HL-60 (cell line): ENCODE results near the gene DNAJB5.

Experiments
- DNase-seq, 2 experiments: peaks; one replicate each; pipeline ENCODE4 v3.0.0-alpha.2; 2010 to 2020; ENCODE audit warnings: low read depth in 1 of 2, low spot score in 1 of 2
- H3K27ac ChIP-seq: fragments of 250-450 bp; sonication (Bioruptor Pico); replicated peaks from 2 replicates; pipeline ENCODE4 v1.5.1; 2020; ENCODE audit warnings: mild to moderate bottlenecking, moderate library complexity
- H3K27me3 ChIP-seq: fragments of 250-450 bp; sonication (Bioruptor Pico); 2 replicates; pipeline ENCODE4 v1.5.1; 2021; ENCODE audit warnings: mild to moderate bottlenecking, moderate library complexity; ENCODE audit not compliant: insufficient read depth, poor library complexity, severe bottlenecking
- H3K4me3 ChIP-seq: replicated peaks from 2 replicates; pipeline ENCODE4 v1.5.1; 2011; ENCODE audit warnings: mild to moderate bottlenecking, control low read depth, low read length; ENCODE audit not compliant: insufficient read depth
- GABPA ChIP-seq: IDR thresholded peaks from 2 replicates; pipeline ENCODE4 v1.6.1; 2012; ENCODE audit warnings: low read depth
- POLR2AphosphoS5 ChIP-seq: IDR thresholded peaks from 2 replicates; pipeline ENCODE4 v1.6.1; 2012; ENCODE audit warnings: low read depth
- SPI1 ChIP-seq: IDR thresholded peaks from 2 replicates; pipeline ENCODE4 v1.6.1; 2012; ENCODE audit warnings: low read depth, mild to moderate bottlenecking, borderline replicate concordance
- TF ChIP-seq, protein P1 (sequence below): IDR thresholded peaks from 2 replicates; pipeline ENCODE4 v1.6.1; 2012; ENCODE audit warnings: low read depth; ENCODE audit not compliant: insufficient replicate concordance
- TF ChIP-seq, protein P2 (sequence below): IDR thresholded peaks from one replicate; pipeline ENCODE4 v1.5.1; 2011; ENCODE audit warnings: low read length, control low read depth, inconsistent platforms; ENCODE audit not compliant: insufficient read depth

The DNAJB5 gene

DNA sequence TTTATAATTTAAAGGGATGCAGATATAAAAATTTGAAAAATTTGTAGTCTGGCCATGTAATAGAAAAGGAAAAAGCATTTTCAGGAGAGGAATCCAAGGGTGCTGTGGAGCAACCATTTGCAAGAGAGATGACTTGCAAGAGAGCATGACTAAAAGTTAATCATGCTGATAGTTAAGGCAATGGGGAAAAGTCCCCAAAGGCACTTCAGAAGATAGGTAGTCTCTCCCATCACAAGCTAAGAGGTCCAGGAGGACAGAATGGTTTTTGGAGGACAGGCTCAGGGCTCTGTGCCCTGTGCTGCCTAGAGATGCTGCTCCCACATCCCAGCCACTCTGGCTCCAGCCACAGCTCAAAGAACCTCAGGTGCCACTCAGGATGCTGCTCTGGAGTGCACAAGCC is 38.8 kb downstream of the DNAJB5 start:
- TF ChIP-seq, protein P1, sequence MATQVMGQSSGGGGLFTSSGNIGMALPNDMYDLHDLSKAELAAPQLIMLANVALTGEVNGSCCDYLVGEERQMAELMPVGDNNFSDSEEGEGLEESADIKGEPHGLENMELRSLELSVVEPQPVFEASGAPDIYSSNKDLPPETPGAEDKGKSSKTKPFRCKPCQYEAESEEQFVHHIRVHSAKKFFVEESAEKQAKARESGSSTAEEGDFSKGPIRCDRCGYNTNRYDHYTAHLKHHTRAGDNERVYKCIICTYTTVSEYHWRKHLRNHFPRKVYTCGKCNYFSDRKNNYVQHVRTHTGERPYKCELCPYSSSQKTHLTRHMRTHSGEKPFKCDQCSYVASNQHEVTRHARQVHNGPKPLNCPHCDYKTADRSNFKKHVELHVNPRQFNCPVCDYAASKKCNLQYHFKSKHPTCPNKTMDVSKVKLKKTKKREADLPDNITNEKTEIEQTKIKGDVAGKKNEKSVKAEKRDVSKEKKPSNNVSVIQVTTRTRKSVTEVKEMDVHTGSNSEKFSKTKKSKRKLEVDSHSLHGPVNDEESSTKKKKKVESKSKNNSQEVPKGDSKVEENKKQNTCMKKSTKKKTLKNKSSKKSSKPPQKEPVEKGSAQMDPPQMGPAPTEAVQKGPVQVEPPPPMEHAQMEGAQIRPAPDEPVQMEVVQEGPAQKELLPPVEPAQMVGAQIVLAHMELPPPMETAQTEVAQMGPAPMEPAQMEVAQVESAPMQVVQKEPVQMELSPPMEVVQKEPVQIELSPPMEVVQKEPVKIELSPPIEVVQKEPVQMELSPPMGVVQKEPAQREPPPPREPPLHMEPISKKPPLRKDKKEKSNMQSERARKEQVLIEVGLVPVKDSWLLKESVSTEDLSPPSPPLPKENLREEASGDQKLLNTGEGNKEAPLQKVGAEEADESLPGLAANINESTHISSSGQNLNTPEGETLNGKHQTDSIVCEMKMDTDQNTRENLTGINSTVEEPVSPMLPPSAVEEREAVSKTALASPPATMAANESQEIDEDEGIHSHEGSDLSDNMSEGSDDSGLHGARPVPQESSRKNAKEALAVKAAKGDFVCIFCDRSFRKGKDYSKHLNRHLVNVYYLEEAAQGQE, result no peak
- TF ChIP-seq POLR2AphosphoS5, result no peak
- no peak for TF ChIP-seq SPI1
- TF ChIP-seq GABPA, result no peak
- TF ChIP-seq, protein P2, sequence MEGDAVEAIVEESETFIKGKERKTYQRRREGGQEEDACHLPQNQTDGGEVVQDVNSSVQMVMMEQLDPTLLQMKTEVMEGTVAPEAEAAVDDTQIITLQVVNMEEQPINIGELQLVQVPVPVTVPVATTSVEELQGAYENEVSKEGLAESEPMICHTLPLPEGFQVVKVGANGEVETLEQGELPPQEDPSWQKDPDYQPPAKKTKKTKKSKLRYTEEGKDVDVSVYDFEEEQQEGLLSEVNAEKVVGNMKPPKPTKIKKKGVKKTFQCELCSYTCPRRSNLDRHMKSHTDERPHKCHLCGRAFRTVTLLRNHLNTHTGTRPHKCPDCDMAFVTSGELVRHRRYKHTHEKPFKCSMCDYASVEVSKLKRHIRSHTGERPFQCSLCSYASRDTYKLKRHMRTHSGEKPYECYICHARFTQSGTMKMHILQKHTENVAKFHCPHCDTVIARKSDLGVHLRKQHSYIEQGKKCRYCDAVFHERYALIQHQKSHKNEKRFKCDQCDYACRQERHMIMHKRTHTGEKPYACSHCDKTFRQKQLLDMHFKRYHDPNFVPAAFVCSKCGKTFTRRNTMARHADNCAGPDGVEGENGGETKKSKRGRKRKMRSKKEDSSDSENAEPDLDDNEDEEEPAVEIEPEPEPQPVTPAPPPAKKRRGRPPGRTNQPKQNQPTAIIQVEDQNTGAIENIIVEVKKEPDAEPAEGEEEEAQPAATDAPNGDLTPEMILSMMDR, result no peak
- DNase-seq, result no peak
- no peaks in the 10 kb centered on the region for H3K27me3 ChIP-seq
- no peak overlapping the region for H3K27ac ChIP-seq
- no peak overlapping the region for H3K4me3 ChIP-seq

DNA sequence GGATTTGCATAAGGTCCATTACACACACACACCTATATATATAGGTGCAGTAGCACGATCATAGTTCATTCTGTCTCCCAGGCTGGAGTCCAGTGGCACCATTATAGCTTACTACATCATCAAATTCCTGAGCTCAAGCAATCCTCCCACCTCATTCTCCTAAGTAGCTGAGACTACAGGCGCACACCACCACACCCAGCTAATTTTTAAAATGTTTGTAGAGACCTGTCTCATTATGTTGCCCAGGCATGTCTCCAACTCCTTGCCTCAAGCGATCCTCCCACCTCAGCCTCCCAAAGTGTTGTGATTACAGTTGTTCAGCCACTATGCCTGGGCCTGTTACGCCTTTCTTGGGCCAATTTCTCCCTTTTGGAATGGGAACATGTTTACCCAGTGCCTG is 39.7 kb downstream of the DNAJB5 start:
- DNase-seq, result no peak

DNA sequence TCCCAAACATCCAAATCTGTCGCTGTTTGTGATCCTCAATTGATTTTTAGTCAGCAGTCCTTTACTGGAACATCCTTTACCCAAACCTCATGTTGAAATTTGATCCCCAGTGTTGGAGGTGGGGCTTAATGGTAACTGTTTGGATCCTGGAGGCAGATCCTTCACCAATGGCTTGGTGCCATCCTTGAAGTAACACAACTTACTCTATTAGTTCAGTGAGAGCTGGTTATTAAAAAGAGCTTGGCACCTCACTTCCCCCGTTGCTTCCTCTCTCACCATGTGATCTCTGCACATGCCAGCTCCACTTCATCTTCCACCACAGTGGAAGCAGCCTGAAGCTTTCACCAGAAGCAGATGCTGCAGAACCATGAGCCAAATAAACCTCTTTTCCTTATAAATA is 40.3 kb downstream of the DNAJB5 start:
- DNase-seq, result no peak
- Histone ChIP-seq H3K4me3 (no peak overlapping the region), H3K27ac (no peak overlapping the region), H3K27me3 (no peaks in the 10 kb centered on the region)
- TF ChIP-seq POLR2AphosphoS5, result no peak
- TF ChIP-seq, protein P2, result no peak
- TF ChIP-seq SPI1, result no peak
- TF ChIP-seq GABPA, result no peak
- TF ChIP-seq, protein P1, result no peak

More for the DNA sequence above, 39.7 kb downstream of the DNAJB5 start:
- no peaks in the 10 kb centered on the region for H3K27me3 ChIP-seq
- H3K4me3 ChIP-seq, result no peak overlapping the region
- H3K27ac ChIP-seq, result no peak overlapping the region
- TF ChIP-seq, protein P2, result no peak
- TF ChIP-seq POLR2AphosphoS5, result no peak
- TF ChIP-seq, protein P1, result no peak
- TF ChIP-seq SPI1, result no peak
- no peak for TF ChIP-seq GABPA
